PC-9 (cell line): ENCODE results near the gene RAB35. TPM values are rescaled to one million over a fixed set of nuclear protein-coding genes. Genes with fewer than 3 reads are reported as not detected.

ENCODE experiments used
- BruUV-seq: library from RNA; stranded (reverse); fragments of 400-500 nt; replicated peaks from 2 replicates; lab custom pipeline; 2021; lab: Mats Ljungman, UMichigan
- CTCF ChIA-PET: fragments of 300-600 bp; sonication (Branson Sonifier 250); formaldehyde crosslinking; loops from one replicate; lab custom pipeline; 2022; ENCODE audit warnings: antibody characterized with exemption; lab: Charles Lee
- POLR2A ChIA-PET: fragments of 300-600 bp; sonication (Branson Sonifier 250); formaldehyde crosslinking; loops from one replicate; lab custom pipeline; 2022; ENCODE audit warnings: antibody characterized with exemption; ENCODE audit not compliant: unreplicated experiment; lab: Charles Lee
- DNase-seq, 2 experiments: peaks; one replicate each; pipeline versions ENCODE4 v3.0.0 to v3.0.0-alpha.2; 2015 to 2022; ENCODE audit warnings: mixed read lengths in 1 of 2
- H2AFZ ChIP-seq: fragments of 200-600 bp; sonication (generic); 2 replicates; pipeline ENCODE4 v1.8.1; 2017; ENCODE audit warnings: antibody characterized with exemption
- H3F3A ChIP-seq: fragments of 200-600 bp; sonication (generic); 2 replicates; pipeline ENCODE4 v1.8.1; 2017; ENCODE audit warnings: antibody characterized with exemption, mild to moderate bottlenecking, low read depth; ENCODE audit not compliant: insufficient read depth
- H3K27ac ChIP-seq: fragments of 200-600 bp; sonication (generic); 2 replicates; pipeline ENCODE4 v1.6.1; 2016; ENCODE audit warnings: mixed run types
- H3K27me3 ChIP-seq: fragments of 200-600 bp; sonication (generic); 2 replicates; pipeline ENCODE4 v1.6.1; 2016; ENCODE audit warnings: low read depth, mixed run types; ENCODE audit not compliant: insufficient read depth
- H3K36me3 ChIP-seq: fragments of 200-600 bp; sonication (generic); 2 replicates; pipeline ENCODE4 v1.6.1; 2016; ENCODE audit warnings: low read depth, mixed run types
- H3K4me1 ChIP-seq: fragments of 200-600 bp; sonication (generic); replicated peaks from 2 replicates; pipeline ENCODE4 v1.6.1; 2016; ENCODE audit warnings: mixed run types; ENCODE audit not compliant: insufficient read depth
- H3K4me2 ChIP-seq: fragments of 200-600 bp; sonication (generic); 2 replicates; pipeline ENCODE4 v1.6.1; 2017; ENCODE audit warnings: mixed run types
- H3K4me3 ChIP-seq: fragments of 200-600 bp; sonication (generic); 2 replicates; pipeline ENCODE4 v1.6.1; 2016; ENCODE audit warnings: mixed run types
- H3K79me2 ChIP-seq: fragments of 200-600 bp; sonication (generic); 2 replicates; pipeline ENCODE4 v1.6.1; 2017; ENCODE audit warnings: low read depth, mixed run types
- H3K9me2 ChIP-seq: fragments of 200-600 bp; sonication (generic); 2 replicates; pipeline ENCODE4 v1.8.1; 2017; ENCODE audit warnings: mild to moderate bottlenecking; ENCODE audit not compliant: insufficient read depth
- H3K9me3 ChIP-seq: fragments of 200-600 bp; sonication (generic); 2 replicates; pipeline ENCODE4 v1.8.1; 2016; ENCODE audit warnings: low read depth; ENCODE audit not compliant: insufficient read depth
- H4K20me1 ChIP-seq: fragments of 200-600 bp; sonication (generic); 2 replicates; pipeline ENCODE4 v1.8.1; 2017; ENCODE audit not compliant: insufficient read depth
- CTCF ChIP-seq: fragments of 200-600 bp; sonication (generic); conservative IDR thresholded peaks from 2 replicates; pipeline ENCODE4 v1.6.1; 2017; ENCODE audit warnings: mixed run types, antibody characterized with exemption, mild to moderate bottlenecking, moderate library complexity
- EZH2 ChIP-seq: fragments of 200-600 bp; sonication (generic); IDR thresholded peaks from 2 replicates; pipeline ENCODE4 v1.8.0; 2017; ENCODE audit warnings: antibody characterized with exemption, low read depth
- intact Hi-C: fragments of 100-400 bp; cut with micrococcal nuclease; formaldehyde crosslinking; loops from one replicate; pipeline ENCODE4 v1.10.0; 2022; ENCODE audit not compliant: unreplicated experiment
- total RNA-seq: library from RNA; stranded (reverse); gene quantifications from 2 replicates; pipeline ENCODE4 v1.2.3, GENCODE V29; 2021

RAB35 gene
- total RNA-seq, 1 experiment from 2014 or later = 52.0 TPM

DNA sequence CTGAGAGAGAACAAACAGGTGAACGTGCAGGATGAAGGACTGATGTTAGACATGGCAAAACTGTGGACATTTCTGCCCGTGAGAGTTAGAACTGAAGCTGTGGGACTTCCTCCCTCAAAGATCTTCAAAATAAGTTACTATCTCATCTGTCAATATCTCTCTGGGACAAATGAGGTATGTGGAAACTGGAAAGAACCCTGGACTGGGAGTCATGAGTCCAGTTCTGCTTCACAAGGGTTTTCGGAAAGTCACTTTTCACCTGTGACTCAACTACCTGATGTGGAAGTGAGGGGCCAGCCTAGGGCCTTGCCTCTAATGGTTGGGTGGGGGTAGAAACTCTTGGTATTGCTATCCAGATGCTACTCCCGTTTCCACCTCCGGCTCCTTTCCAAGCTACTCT is 47.3 kb downstream of the RAB35 start:
- Histone ChIP-seq H3K9me3 (no peaks in the 10 kb centered on the region), H3K27me3 (no peaks in the 10 kb centered on the region), H3K4me3 (no peak overlapping the region), H3K4me1 (peaks cover 30% of the 10 kb centered on the region), H3F3A (peaks cover 20% of the 10 kb centered on the region; the same call in 1 of the 2 replicates), H4K20me1 (no peaks in the 10 kb centered on the region), H3K79me2 (no peaks in the 10 kb centered on the region), H3K4me2 (no peak overlapping the region), H3K27ac (no peak overlapping the region), H3K36me3 (no peaks in the 10 kb centered on the region), H3K9me2 (no peaks in the 10 kb centered on the region), H2AFZ (no peak overlapping the region)
- DNase-seq = no peak
- TF ChIP-seq CTCF (no peak), EZH2 (no peak)
- ChIA-PET CTCF (no interaction called here), POLR2A (interaction anchor here (0.6 kb wide), 1 partner anchor 19 kb away, joined by 7 read pairs; no protein-coding TSS in a partner anchor)
- BruUV-seq = no TSS peak
- intact Hi-C loops = no loop called here

GRCh38 chr12:120067901-120068300 is 48.7 kb downstream of the RAB35 start:
- H3F3A ChIP-seq = peaks cover 32% of the 10 kb centered on the region; the same call in 1 of the 2 replicates
- DNase-seq = no peak
- no peaks in the 10 kb centered on the region for H3K9me3 ChIP-seq
- ChIA-PET CTCF (interaction anchor here (0.5 kb wide), 1 partner anchor 234 kb away, joined by 4 read pairs; the partner anchor contains the start of gene SIRT4), POLR2A (interaction anchor here (0.6 kb wide), 1 partner anchor 568 kb away, joined by 5 read pairs; no protein-coding TSS in a partner anchor)
- H3K9me2 ChIP-seq = no peaks in the 10 kb centered on the region
- no peak overlapping the region for H3K27ac ChIP-seq
- H3K4me1 ChIP-seq = peaks cover 44% of the 10 kb centered on the region
- H3K36me3 ChIP-seq = no peaks in the 10 kb centered on the region
- H3K27me3 ChIP-seq = no peaks in the 10 kb centered on the region
- no peaks in the 10 kb centered on the region for H3K79me2 ChIP-seq
- H2AFZ ChIP-seq = no peak overlapping the region
- no peak overlapping the region for H3K4me3 ChIP-seq
- BruUV-seq = no TSS peak
- intact Hi-C loops = no loop called here
- TF ChIP-seq EZH2 (no peak), CTCF (no peak)
- H3K4me2 ChIP-seq = no peak overlapping the region
- H4K20me1 ChIP-seq = no peaks in the 10 kb centered on the region

DNA sequence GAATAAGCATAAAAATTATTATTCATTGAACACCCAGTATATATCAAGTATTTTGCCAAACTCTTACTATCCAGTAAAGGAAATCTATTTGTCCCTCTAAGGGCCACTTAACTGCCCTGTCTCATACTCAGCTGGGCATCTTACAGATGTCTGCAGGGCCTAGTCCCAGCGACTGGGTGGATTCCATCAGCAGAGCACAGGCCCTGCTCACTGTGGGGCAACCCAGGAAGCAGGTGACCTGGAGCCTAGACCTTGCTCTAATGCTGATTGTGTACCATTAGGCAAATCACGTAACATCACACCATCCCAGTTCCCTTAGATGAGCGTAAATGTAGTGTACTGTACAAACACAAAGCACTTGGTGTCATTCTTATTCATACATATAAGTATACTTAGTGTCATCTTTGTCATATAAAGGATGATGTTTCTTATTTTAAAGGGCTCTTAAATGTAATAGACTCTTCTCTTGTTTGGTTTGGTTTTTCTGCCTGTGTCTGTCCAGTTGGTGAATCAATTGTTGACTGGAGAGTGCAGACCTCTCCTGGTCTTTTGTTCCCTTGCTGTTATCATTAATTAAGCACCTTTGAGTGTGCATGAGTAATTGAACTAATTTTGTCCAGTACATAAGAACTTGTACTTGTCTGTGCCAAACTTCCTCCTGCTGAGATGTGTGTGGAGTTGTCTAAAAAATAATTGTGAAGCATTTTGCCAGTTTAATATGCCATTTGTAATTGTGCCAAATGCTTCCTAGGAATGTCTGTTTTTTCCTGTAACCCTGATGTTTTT is 49.3 kb downstream of the RAB35 start:
- no peak for DNase-seq
- intact Hi-C loops = no loop called here
- Histone ChIP-seq H3K4me2 (no peak overlapping the region), H4K20me1 (no peaks in the 10 kb centered on the region), H2AFZ (no peak overlapping the region), H3K79me2 (no peaks in the 10 kb centered on the region), H3K4me3 (no peak overlapping the region), H3F3A (peaks cover 34% of the 10 kb centered on the region; the same call in 1 of the 2 replicates), H3K9me2 (no peaks in the 10 kb centered on the region), H3K27ac (no peak overlapping the region), H3K27me3 (no peaks in the 10 kb centered on the region), H3K4me1 (peaks cover 50% of the 10 kb centered on the region), H3K36me3 (no peaks in the 10 kb centered on the region), H3K9me3 (no peaks in the 10 kb centered on the region)
- ChIA-PET POLR2A (interaction anchor here (0.6 kb wide), 1 partner anchor 567 kb away, joined by 5 read pairs; no protein-coding TSS in a partner anchor), CTCF (no interaction called here)
- TF ChIP-seq EZH2 (no peak), CTCF (no peak)
- no TSS peak for BruUV-seq
